Activated T-cell treated with anti-CD3 and anti-CD28 coated beads, Interleukin-2, amount 50 U/mL, for 24 hours (primary cell): Measurements from ENCODE around the gene TAGLN2.

Experiments used
- DNase-seq: peaks from one replicate; pipeline ENCODE4 v3.0.0-alpha.2; 2020
- H3K27ac Mint-ChIP-seq: 2 replicates; pipeline ENCODE4 v1.8.0; 2020; ENCODE audit warnings: mild to moderate bottlenecking, mixed read lengths
- H3K27me3 Mint-ChIP-seq: 2 replicates; pipeline ENCODE4 v1.8.0; 2020; ENCODE audit warnings: mixed read lengths
- H3K36me3 Mint-ChIP-seq: 2 replicates; pipeline ENCODE4 v1.8.0; 2020; ENCODE audit warnings: low read depth, mixed read lengths
- H3K4me1 Mint-ChIP-seq: 2 replicates; pipeline ENCODE4 v1.8.0; 2020; ENCODE audit warnings: low read depth, mixed read lengths
- H3K4me3 Mint-ChIP-seq: 2 replicates; pipeline ENCODE4 v1.8.0; 2020; ENCODE audit warnings: mild to moderate bottlenecking, moderate library complexity, mixed read lengths
- H3K9me3 Mint-ChIP-seq: 2 replicates; pipeline ENCODE4 v1.8.0; 2020; ENCODE audit warnings: mixed read lengths

The TAGLN2 gene

DNA sequence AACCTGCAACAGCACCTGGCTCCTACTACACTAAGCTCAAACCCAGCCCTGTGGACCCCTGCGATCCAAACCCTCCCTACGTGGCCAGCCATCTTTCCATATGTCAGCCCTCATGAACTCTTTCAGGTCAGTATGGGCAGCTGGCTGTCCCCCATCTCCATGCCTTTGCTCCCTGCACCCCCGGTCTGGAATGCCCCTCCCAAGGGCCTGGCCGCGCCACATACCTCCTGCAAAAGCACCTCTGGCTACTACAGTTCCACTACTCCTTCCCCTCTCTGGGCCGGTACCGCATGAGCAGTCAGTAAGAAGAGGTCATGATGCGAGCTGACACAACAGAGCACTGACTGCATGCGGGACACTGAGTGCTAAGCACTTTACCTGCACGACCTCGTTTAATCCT lies 10.0 kb upstream of the TAGLN2 start:
- no peak for DNase-seq
- Mint-ChIP-seq H3K27ac (no peak overlapping the region), H3K4me1 (peaks cover 4% of the 10 kb centered on the region), H3K27me3 (peaks cover 3% of the 10 kb centered on the region), H3K9me3 (no peaks in the 10 kb centered on the region), H3K36me3 (no peaks in the 10 kb centered on the region), H3K4me3 (no peak overlapping the region)

DNA sequence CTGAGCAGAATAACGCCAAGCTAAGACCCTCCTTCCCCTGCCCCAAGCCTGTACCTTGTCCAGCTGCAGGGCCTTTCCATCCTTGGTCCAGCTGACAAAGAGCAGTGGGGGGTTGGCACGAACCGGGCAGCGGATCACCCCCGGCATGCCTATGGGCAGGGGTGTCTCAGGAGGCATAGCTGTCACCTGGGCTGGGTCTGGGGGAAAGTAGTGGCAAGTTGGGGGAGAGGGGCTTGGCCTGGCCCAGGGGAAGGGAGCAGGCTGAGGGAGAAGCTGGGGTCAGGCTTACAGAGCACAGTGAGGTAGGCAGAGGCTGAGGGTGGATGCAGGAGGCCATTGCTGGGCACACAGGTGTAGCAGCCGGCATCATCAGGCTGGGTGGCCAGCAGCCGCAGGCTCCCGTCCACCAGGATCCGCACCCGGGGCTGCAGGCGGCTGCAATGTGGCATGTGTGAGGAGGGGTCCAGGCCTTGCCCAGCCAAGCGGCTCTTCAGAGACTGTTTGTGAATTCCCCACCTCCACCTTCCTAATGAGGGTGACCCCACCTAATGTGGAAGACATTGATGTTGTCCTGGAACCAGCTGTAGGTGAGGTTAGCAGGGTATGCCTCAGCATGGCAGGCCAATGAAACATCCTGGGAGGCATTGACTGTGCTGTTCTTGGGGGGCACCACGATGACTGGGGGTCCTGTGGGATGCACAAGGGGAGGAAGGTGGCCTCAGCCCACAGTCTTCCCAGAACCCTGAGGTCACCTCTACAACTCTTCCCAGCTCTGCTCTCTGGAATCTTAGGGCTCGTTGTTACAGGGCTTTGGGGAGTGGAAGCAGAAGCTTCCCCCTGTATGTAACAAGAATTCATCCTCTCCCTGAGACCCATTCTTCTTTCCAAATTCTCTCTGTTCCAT lies 9.1 kb upstream of the TAGLN2 start:
- Mint-ChIP-seq H3K27me3 (peaks cover 3% of the 10 kb centered on the region), H3K4me1 (peaks cover 4% of the 10 kb centered on the region), H3K9me3 (no peaks in the 10 kb centered on the region), H3K4me3 (no peak overlapping the region), H3K27ac (no peak overlapping the region), H3K36me3 (no peaks in the 10 kb centered on the region)
- DNase-seq = no peak

DNA sequence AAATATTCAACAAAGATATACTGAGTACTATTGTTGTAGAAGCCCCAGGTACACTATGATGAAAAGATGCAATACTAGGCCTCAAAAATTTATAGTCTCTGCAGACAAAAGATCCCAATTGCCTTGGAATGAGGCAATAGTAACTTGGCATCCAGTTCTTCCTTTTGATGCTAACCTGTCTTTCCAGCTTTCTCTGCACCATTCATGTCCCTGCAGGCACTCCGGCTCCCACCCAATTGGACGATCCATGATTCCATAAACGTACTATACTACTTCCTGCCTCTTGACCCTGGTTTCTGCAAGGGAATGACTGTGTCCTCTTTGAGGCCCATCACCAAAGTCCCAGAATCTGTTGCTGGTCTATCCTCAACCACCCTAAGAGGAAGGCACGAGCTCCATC lies 8.0 kb upstream of the TAGLN2 start:
- Mint-ChIP-seq H3K4me3 (no peak overlapping the region), H3K36me3 (no peaks in the 10 kb centered on the region), H3K27me3 (peaks cover 3% of the 10 kb centered on the region), H3K4me1 (peaks cover 3% of the 10 kb centered on the region), H3K9me3 (no peaks in the 10 kb centered on the region), H3K27ac (no peak overlapping the region)
- no peak for DNase-seq

DNA sequence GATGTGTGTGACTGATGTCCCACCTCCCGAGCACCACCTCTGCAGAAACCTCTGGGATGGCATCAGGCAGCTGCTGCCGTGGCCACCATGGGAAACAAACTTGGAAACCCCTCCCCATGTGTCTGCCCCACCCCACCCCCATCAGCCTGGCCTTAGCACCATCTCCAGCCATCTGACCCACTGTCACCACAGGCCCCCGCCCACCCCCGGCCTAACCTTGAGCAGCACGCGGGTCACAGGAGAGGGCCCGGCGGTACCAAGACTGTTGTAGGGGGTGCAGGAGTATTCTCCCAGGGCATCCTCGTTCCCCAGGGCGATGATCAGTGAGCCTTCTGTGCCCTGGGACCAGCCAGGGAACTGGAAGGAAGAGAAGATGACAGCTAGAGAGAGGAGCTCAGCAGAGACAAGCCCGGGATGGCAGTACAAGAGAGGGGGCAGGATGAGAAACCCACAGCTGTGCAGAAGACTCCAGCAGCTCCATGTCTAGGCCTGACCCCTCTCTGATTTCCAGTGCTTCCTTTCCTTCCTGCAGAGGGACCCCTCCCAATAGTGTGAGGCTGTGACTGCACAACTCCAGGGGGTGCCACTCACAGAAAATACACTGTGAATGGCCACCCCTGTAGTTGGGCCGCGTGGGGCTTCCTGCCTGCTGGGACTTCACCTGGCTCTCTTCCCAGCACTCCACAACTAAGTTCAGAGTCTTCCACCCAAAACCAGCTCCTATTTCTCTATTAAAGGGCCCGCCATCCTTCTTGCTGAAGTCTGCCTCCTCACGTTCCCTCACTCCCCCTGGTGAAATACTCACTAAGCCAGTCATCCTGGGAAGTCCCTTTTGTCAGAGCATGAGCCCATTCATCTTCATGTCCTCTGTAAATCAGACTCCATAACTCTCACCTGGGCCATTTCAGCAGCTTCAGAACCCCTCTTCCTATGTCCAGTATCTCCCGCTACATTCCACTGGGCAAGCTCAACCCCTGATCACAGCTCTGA lies 7.3 kb upstream of the TAGLN2 start:
- Mint-ChIP-seq H3K27ac (no peak overlapping the region), H3K4me1 (peaks cover 3% of the 10 kb centered on the region), H3K9me3 (no peaks in the 10 kb centered on the region), H3K36me3 (no peaks in the 10 kb centered on the region), H3K4me3 (no peak overlapping the region), H3K27me3 (peaks cover 3% of the 10 kb centered on the region)
- no peak for DNase-seq

DNA sequence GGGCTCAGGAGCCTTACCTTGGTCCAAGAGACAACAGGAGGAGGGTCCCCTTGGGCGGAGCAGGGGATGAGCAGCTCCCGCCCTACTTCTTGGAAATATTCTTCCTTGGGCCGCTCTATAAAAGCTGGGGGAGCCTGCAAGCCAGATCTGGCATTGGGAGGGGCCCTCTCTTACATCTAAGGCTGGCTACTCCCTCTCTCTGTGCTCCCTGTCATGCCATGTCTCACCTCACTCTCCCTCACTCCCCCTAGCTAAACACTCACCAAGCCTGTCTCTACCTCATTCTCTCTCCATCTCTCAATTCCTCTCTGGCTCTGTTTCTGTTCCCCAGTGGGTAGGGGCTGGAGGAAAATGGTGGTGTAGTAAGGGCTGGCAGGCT lies 6.5 kb upstream of the TAGLN2 start:
- peaks cover 3% of the 10 kb centered on the region for H3K4me1 Mint-ChIP-seq
- H3K27me3 Mint-ChIP-seq = peaks cover 3% of the 10 kb centered on the region
- no peak for DNase-seq
- no peak overlapping the region for H3K4me3 Mint-ChIP-seq
- H3K27ac Mint-ChIP-seq = no peak overlapping the region
- no peaks in the 10 kb centered on the region for H3K36me3 Mint-ChIP-seq
- no peaks in the 10 kb centered on the region for H3K9me3 Mint-ChIP-seq

DNA sequence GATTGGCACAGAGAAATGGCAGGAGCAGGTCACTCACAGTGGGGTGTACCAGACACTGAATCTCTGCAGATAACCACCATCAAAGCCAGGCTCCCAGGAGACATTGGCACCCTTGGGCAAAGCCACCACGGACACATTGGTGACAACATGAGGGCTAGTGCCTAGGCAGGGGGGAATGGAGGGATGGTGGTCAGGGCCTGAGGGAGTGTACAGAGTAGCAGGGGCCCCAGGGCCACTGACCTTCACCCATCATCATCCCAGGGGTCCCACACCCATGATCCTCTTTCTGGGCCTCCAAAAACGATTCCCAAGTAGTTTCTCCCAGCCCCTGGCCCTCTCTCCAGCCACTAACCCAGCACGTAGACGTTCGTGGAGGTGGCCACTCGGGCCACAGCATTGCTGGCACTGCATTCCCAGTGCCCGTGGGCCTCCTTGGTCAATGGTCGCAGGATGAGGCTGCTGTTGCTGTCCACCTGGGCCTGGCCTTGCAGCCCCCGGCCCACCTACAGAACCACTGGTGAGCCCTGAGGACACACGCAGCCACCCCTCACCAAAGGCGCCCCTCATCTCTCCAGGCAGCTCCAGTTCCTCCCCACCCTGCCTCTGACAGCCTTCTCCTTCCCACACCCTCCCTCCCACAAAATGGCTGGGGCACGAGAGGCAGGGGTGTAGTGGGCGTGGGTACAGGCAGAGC lies 5.9 kb upstream of the TAGLN2 start:
- Mint-ChIP-seq H3K27ac (no peak overlapping the region), H3K36me3 (no peaks in the 10 kb centered on the region), H3K4me3 (no peak overlapping the region), H3K4me1 (peaks cover 7% of the 10 kb centered on the region), H3K9me3 (no peaks in the 10 kb centered on the region), H3K27me3 (peaks cover 3% of the 10 kb centered on the region)
- peak; percentile 6 for DNase-seq

DNA sequence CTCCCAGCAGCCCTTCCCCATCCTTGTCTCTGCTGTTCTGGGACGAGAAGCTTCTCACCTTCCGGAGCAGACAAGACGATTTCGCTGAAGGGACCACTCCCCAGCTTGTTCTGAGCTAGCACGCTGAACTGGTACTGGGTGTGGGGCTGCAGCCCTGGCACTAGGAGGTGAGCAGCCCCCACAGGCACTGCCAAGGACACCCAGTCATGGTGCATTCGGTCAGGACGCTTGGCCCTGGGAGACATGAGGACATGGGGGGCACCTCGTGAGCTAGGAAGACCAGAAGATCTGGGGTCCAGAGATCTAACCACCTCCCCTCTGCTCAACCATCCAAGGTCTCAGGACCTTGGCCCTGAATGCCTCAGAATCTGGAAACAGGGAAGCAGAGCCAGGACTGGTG lies 5.3 kb upstream of the TAGLN2 start:
- Mint-ChIP-seq H3K9me3 (no peaks in the 10 kb centered on the region), H3K4me3 (no peak overlapping the region), H3K27me3 (peaks cover 3% of the 10 kb centered on the region), H3K36me3 (no peaks in the 10 kb centered on the region), H3K27ac (no peak overlapping the region), H3K4me1 (peaks cover 11% of the 10 kb centered on the region)
- no peak for DNase-seq

DNA sequence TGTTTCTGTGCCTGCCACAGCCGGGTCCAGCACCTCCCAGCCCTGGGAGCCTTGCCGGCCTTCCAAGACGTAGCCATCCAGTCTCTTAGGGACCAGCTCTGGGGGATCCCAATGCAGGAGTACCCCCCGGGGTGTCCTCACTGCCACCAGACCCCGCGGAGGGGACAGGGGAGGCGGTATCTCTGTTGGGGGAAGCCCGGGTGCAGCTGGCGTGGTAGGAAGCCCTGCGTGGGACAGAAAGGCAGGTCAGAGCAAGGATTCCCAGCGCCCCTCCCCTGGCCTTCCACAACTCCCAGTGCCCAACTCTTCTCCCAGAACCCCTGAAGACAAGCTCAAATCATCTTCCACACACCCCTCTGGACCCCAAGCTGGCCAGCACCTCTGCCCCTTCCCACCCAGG lies 4.9 kb upstream of the TAGLN2 start:
- Mint-ChIP-seq H3K27ac (no peak overlapping the region), H3K27me3 (no peaks in the 10 kb centered on the region), H3K4me3 (no peak overlapping the region), H3K36me3 (peaks cover 2% of the 10 kb centered on the region), H3K9me3 (no peaks in the 10 kb centered on the region), H3K4me1 (peaks cover 14% of the 10 kb centered on the region)
- no peak for DNase-seq

DNA sequence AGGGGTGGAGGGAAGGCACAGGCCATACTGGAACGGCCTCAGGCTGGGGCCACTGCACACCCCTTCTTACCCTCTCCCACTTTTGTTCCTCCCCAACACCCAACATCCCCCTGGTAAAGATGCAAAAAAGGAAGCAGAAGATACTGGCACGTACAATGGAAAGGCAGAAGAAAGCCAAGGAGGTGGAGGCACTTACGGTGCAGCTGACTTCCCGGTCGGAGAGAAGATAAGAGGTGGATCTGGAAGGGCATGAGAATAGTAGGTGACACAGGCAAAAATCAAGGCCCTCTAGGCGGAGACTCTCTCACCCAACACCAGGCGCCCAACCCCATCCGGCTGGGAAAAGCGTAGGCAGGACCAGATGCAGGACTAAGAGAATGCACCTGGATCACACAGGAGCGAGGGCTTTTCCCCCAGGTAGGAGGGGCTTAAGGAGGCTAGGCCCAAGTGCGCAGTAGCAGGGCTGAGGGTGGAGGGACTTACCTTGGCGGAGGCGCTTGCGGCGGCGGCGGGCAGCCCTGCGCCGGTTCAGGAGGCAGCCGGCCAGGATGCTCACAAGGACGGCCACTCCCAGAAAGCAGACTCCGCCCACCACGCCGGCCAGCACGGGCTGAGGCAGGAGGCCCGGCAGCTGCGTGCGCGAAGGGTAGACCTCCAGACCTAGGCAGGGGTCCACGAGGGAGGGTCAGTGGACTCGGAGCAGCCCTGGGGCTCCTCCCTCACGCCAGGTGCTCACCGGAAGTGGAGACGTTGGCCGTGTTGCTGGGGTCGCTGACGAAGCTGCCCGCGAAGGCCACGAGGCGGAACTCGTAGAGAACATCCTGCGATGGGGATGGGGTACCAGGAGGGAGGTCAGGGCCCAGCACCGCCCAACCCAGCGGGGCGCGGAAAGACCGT lies 4.1 kb upstream of the TAGLN2 start:
- Mint-ChIP-seq H3K4me1 (peaks cover 14% of the 10 kb centered on the region), H3K36me3 (peaks cover 7% of the 10 kb centered on the region), H3K27me3 (no peaks in the 10 kb centered on the region), H3K4me3 (no peak overlapping the region), H3K27ac (no peak overlapping the region), H3K9me3 (no peaks in the 10 kb centered on the region)
- DNase-seq = no peak

DNA sequence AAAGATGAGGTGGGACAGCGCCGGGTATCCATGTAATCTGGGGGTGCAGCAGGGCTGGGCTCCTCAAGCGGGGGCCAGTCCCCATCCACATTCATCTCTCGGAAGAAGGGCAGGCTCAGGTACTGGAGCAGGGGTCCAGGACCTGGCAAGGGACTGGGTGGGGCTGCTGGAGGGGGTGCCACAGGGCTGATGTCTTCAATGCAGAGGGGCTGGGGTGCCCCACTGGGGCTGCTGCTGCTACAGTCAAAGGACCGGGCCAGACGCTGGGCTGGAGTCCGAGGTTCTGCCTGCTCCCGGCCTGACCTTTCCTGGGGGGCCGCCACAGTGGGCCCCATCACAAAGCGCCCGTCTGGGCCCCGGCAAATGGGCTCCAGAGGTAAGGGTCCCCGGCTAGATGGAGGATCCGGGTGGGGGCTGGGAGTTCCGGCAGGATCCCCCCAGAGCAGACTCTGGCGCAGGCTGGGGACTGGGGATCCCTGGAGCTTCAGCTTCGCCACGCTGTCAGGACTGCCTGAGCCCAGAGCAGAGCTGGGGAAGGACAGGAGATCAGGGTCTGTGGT lies 3.3 kb upstream of the TAGLN2 start:
- Mint-ChIP-seq H3K36me3 (peaks cover 15% of the 10 kb centered on the region), H3K4me3 (no peak overlapping the region), H3K9me3 (no peaks in the 10 kb centered on the region), H3K27me3 (no peaks in the 10 kb centered on the region), H3K27ac (no peak overlapping the region), H3K4me1 (peaks cover 18% of the 10 kb centered on the region)
- no peak for DNase-seq

DNA sequence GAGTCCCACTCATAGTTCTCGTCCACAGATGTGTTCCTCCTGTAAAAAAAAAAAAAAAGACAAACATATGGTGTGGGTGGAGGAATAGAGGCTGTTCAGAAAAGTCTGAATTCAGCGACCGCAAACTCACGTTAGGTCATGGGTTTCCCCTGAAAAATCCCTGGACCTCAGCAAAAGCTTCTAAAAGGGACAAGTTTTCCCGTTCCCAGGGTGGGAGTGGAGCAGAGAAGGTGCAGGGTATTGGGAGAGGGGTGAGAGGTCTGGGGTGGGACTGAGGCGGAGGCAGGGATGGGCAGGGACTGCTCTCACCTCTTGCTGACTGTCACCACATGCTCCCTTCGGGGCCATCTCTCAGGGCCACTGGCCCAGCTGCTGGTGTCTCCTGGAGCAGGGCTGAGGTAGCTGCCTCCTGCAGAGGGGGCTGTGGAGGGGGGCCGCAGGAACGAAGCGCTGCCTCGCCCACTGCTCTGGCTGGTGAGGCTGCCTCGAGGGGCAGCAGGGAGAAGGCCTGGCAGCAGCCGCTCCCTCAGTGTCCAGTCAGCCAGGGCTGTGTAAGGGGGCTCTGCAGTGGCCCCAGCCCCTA lies 2.6 kb upstream of the TAGLN2 start:
- Mint-ChIP-seq H3K4me1 (peaks cover 24% of the 10 kb centered on the region), H3K4me3 (no peak overlapping the region), H3K27me3 (no peaks in the 10 kb centered on the region), H3K9me3 (no peaks in the 10 kb centered on the region), H3K27ac (no peak overlapping the region), H3K36me3 (peaks cover 21% of the 10 kb centered on the region)
- DNase-seq = no peak

DNA sequence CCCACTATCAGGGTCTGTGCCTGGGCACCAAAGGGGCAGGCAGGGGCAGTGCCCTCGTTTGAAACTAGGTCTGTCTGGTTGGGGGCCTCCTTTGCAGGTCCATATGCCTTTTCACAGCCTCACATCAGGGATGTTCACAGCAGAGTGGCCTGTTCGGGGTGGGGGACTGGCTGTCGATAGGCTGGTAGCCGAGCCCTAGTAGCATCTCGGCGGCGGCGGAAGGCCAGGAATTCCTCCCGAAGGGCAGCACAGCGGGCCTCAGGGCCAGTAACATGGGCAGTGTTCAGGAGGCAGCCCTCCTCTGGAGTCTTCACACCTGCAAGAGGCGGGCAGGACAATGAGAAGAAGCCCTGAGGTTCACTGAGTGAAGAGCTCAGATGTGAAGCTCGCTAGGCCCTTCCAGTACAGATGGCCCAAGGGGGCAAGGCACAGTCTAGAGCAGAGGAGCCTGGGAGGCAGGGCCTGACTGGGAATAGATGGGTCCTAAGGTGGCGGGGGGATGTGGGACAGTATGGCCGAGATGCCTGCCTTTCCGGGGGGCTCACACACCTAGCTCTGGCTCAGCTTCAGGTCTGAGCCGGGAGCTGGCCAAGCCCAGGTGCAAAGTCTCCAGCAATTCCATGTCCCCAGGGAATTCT lies 2.0 kb upstream of the TAGLN2 start:
- DNase-seq = no peak
- H3K27ac Mint-ChIP-seq = no peak overlapping the region
- H3K4me3 Mint-ChIP-seq = no peak overlapping the region

DNA sequence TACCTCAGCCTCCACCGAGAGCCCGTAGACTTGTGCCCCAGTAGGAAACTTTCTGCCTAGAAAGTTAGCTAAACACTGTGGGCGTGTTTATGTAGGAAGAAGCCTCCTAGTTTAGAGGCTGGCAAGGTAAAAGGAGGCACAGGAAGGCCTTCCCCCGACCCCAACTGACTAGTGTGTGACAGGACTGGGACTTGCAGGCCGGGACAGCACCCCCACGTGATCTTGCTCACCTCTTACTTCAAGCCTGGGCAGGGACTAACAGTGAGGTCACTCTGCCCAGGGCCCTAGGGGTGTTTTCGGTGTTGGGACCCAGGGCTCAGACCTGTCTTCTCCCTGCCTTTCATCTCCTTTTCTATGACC lies 392 bp upstream of the TAGLN2 start:
- Mint-ChIP-seq H3K4me3 (peak overlapping the region; percentile 87), H3K36me3 (peaks cover 44% of the 10 kb centered on the region), H3K27ac (peak overlapping the region; percentile 95), H3K4me1 (peaks cover 47% of the 10 kb centered on the region), H3K9me3 (no peaks in the 10 kb centered on the region), H3K27me3 (no peaks in the 10 kb centered on the region)
- no peak for DNase-seq

More for the DNA sequence above, 2.0 kb upstream of the TAGLN2 start:
- no peaks in the 10 kb centered on the region for H3K9me3 Mint-ChIP-seq
- no peaks in the 10 kb centered on the region for H3K27me3 Mint-ChIP-seq
- peaks cover 27% of the 10 kb centered on the region for H3K36me3 Mint-ChIP-seq
- H3K4me1 Mint-ChIP-seq = peaks cover 30% of the 10 kb centered on the region
